NCI-H1105 treated with DMSO at 0.1 percent for 48 hours (cell line): ENCODE measurements around the gene REP15.
A peak's percentile ranks its signal among the peaks of the same experiment; 100 is the strongest.
"Not testable (repeated sequence)": the region's sequence is repeated elsewhere in the genome, so short reads cannot be mapped to it uniquely, and the experiment has no call there.

Source experiments
- DNase-seq: peaks from one replicate; lab custom pipeline; 2025; lab: John Stamatoyannopoulos, UW

REP15 gene, protein sequence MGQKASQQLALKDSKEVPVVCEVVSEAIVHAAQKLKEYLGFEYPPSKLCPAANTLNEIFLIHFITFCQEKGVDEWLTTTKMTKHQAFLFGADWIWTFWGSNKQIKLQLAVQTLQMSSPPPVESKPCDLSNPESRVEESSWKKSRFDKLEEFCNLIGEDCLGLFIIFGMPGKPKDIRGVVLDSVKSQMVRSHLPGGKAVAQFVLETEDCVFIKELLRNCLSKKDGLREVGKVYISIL

DNA sequence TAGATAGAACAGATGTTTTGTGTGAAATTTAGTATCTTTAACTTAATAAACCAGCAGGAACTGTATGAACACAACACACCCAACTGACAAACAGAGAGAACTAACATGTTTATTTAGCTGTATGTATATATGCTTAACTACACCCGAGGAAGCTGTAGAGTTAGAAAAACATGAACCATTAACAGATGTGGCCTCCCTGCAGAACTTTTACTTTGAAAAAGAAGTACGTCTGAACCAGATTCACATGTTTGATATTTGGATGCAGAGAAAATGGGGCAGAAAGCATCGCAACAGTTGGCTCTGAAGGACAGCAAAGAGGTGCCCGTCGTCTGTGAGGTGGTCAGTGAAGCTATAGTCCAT, at the start of gene REP15:
Gene REP15 (plus strand): TSS at position 155 of the 360 bp plus-strand sequence. CDS start 116 bp downstream, at position 271.
- DNase-seq, result no peak

DNA sequence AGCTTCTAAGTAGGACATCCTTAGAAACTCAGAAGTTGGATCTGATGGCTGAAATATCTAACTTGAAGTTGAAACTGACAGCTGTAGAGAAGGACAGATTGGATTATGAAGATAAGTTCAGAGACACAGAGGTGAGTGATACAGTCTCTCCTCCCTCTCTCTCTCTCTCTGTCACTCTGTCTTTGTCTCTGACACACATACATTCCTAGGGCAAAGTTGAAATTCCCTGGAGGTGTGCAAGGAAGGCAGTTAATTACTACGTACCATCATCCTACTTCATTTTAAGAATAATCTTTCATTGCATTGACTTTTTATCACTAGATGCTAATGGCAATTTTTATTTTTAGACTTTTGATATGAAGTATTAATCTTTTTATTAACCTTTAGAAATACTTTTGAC, 46.2 kb upstream of the REP15 start:
- no peak for DNase-seq

DNA sequence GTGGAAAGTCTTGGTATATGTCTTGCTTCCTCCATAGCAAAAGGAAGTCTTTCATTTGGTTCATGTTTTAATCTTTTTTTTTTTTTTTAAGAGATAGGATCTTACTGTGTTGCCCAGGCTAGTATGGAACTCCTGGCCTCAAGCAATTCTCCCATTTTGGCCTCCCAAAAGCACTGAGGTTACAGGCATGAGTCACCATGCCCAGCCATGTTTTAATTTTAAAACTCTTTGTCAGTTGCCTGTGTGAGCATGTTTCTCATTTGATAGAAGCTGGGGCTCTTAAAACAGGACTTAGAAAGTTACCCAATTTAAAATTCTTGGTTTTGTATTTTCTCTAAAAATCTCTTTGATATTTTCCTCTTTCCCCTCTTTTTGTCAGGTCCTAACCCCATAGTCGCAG, 45.0 kb upstream of the REP15 start:
- DNase-seq, result no peak

DNA sequence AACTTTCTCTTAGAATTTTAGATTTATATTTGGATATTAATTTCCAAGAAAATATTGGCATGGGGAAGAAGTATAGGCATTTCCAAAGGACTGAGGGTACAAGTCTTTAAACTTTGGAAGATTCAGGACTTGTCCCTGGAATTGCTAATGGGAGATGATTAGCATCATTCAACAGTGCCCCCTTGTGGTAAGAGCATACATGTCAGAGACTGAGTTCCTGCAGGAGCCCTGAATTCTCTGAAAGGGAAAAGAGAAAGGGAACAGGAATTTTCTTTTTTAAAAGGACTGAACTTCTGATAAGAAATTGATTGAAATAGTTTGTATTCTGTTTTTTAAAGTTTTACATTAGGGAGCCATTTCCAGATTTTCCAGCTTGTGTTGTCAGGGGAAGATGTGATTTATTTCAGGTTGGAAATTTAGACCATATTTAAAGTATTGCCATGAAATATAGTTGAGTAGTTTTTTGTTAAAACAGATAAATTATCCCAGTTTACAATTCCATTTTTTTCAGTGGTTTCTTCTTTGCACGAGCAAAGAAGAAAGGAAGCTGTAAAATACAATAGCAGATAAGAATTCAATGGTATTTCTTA, 44.0 kb upstream of the REP15 start:
- peak; percentile 68 for DNase-seq

DNA sequence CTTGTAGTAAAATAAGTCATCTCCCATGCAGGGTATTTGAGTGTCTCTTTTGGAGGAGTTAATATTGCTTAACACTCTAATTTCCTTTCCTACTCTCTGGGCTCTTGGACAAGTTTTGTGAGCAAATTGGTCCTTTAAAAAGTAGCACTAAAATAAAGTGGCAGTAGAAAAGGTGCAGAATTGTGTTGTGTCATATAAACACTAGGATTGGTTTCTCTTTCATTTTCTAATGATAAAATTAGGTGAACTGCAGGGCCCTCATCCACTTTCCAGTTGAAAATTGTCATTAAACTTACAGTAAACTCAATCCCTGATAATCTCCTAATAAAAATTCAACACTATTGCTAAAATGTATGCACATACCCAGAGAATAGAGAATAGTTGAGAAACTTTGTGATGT, 42.6 kb upstream of the REP15 start:
- DNase-seq, result no peak

DNA sequence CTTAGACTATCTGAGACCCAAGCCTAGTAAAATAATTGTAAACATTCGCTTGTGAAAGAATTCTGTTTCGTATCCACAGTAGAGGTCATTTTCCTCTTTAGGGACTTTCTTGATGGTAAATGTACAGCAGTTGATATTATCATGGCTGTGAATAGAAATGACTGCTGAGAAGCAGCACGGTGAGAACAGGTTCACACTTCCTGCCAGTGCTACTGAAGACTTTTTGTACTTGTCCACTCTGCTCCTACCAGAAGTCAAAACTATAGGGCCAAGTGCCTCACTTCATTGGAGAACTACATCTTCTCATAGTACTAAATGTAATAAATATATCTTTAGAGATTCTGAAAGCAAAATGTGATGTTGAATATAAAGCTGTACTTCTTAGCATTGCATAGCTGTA, 40.8 kb upstream of the REP15 start:
- DNase-seq, result not testable (repeated sequence)

DNA sequence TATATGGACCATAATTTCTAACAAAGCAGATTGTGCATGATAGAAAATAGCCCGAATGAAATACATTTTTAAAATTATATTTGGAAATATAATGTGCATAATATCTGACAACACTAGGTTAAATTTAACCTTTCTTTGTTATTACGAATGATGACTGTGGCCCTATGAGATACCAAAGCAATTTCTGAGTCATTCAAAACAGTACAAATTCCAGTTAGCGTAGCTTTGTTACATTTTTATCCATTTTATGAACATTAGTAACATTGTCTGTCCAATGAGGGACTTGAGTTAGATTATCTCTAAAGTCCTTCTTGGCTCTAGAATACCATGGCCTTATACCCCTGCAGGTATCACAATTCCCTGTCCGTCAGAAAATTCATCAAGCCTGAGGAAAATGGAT, 39.0 kb upstream of the REP15 start:
- DNase-seq, result no peak

DNA sequence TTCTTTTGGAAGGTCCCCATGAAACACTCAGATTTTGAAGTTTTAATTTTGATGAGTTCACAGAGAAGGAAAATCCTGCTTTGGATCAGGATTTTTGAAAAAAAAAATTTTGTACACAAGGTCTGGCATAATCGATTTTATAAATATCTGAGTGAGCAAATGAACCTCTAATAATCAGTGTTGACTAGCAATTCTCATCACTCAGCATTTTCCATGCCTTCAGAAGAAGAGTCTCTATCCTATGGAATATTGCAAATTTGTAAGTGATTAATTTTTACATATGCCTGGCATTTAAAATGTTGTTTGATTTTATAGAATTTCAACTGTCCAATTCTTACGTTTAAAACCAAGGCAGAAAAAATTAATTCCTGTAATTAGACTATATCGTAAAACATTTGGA, 30.5 kb upstream of the REP15 start:
- DNase-seq, result no peak

DNA sequence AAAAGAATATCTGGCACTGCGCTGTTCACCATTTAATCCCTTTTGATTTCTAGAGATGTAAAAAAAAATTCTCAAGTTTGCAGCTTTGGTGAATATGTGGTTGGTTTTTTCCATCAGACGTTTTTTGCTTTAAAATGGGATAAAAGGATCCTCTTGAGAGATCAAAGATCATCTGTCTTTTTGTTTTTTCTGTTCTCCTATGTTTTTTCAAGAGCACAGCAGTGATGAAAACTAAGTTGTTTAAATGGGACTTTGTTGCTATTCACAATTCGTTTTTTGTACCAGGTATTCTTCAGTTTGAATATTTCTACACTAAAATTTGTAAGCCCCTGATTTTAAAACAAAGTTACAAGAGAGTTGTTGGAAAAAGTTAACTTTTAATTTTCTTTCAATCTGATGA, 29.7 kb upstream of the REP15 start:
- DNase-seq, result no peak

DNA sequence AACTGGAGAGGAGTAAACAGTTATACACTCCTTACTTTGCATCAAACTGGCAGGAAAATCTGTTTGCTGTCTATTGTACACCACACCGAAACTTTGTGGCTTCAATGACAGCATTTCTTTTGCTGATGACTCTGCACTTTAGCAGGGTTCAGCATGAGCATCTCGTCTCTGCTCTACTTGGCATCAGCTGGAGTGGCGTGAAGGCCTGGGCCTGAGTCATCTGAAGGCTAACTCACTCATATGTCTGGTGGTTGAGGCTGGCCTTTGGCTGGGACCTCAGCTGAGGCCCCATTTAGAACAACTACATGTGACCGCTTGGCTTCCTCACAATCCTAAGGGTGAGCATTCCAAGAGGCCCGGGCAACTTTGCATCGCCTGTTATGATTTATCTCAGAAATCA, 28.7 kb upstream of the REP15 start:
- no peak for DNase-seq

DNA sequence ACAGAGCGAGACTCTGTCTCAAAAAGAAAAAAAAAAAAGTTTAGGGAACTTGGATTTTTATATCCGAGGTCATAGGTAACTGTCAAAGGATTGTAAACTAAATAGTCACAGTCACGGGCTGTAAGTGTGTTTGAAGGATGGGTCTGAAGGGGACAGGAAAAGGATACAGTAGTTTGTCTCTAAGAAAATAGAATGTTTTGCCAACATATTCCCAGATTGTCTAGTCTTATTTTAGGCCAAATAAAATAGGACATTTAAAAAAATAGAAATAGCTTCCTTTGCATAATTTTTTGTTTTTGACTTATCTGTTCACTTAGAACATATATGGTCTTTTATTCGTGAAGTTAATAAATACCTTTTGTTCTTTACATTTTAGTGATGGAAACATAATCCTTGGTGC, 24.2 kb upstream of the REP15 start:
- DNase-seq, result no peak

DNA sequence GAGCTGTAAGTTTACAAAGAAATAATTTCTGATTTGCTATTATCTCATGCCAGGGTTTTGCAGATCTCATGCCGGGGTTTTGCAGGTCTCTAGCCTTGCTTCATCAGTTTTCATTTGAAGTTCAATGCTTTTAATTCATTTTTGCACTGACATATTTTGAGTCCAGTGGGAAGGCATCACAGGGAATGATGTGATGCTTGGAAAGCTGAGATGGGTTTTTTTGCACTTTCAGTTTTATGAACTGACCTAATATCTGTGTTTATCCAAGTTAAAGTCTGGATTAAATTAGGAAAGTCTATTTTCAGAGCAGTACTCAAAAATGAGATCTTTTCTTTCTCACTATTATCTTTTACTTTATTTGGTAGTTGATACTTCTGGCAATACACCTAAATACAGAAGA, 23.6 kb upstream of the REP15 start:
- DNase-seq, result no peak

DNA sequence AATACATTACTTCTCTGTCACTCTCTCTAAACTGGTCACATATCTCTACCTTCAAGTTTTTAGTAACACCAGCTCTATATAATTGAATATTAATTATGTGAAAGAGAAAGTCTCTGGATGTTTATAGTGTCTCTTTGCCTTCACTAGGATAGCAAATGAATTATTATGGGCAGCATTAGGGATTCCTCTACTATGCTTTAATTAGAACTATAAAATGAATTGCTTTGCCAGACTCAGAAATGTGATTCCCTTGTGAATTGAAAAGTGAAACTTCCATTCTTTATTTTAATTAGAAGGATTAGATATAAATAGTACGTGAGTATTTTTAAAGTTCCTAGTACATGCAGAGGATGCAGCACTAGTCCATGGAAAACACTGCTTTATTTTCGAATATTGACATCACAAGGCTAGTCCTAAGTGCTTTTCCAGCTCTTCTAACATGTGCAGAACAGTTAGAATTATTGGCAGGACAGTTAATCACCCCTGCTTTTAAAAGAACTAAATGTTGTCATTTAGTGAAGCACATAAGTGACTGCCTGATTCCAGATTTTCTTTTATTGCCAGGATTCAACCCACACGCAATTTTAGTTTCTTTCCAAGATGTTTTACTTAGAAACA, 23.0 kb upstream of the REP15 start:
- DNase-seq, result no peak

DNA sequence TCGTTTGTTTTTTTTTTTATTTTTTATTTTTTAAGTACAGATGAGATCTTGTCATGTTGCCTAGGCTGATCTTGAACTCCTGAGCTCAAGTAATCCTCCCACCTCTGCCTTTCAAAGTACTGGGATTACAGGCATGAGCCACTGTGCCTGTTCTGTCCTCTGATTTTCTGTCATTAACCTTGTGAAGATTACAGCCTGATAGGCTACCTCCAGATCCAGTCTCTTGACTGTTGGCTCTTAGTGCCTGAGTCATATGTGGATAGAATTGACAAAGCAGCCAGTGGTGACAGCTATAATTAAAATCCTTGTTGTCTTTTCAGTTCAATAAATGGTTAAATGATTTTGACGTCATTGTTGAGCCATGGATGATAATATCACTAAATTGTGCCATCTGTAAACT, 21.3 kb upstream of the REP15 start:
- no peak for DNase-seq

DNA sequence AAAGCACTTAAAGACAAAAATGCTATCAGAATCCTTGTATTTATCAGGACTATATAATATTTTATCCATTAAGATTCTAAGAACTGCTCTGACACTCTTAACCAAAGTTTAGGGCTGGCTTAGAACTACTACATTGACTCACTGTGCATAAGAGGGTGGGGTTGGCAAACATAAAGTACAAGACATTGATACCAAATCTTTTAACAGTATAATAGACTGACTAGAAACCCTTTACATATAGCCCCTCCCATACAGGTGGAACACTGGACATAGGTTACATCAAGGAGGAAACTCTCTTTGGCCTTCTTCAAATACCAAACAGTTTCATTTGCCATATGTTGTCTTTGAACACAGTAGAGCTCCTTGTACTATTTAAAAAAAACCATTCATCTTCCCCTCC, 15.6 kb upstream of the REP15 start:
- no peak for DNase-seq

DNA sequence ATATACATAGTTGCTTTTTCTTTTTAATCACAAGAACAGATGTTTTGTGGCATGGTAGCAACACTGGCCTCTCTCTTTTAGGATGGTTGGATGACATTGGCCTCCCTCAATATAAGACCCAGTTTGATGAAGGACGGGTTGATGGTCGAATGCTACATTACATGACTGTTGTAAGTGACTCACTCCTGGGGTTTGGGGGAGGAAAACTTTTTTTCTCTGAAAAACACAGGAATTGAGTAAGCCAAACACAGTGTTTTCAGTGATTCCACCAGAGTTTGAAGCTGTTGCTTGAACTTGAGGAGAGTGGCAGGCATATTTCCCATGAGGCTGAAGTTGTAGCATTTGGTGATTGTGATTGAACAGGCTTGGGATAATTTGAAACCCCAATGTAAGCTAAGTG, 13.7 kb upstream of the REP15 start:
- no peak for DNase-seq

DNA sequence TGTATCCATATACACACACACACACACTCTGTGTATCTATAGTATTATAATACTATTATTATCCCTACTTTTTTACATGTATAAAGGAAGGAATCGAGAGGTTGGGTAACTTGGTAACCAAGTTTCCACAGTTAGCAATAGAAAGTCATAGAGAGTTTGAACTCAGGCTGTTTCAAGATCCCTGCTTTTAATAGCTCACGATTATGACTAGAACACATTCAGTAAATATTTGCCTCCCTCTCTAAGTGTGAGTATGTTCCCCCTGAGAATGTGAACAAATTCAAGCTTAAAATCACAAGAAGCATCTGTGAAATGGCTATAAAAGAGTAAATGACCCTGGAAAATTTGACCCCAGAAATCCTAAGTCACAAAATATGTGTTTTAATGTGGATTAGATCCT, 11.0 kb upstream of the REP15 start:
- no peak for DNase-seq

DNA sequence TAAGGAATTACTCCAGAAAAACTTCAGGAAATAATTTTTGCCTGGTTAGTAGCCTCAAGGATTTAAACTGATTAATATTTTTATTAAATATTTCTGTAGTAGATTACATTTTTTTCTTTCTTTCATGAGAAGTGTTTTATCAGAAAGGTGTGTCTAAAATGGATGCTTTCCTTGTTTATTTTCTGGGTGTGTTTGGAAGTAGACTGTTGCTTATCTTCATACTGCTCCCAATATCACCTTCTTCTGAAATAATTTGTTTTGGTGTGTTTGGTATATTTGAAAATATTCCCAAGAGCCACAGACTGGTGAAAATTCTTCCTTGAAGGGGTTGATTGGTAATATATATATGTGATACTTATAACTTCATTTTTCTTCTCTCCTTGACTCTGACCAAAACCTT, 10.1 kb upstream of the REP15 start:
- DNase-seq, result no peak

DNA sequence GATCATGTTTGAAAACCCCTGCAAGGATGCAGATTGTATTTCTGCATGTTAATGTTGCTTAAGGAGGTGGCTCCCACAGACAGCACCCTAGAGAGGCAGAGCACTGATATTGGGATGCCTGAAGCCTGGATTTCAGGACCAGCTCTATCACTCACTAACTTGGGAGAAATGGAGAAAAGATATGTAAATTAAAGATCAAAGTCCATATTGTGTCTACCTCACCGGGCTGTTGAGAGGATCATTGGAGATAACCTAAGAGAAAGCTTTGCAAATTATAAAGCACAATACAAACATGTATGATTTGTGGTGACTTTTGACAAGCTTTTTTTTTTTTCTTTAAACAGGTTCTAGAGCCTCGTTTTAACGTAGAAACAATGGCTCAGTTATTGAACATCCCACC, 7.6 kb upstream of the REP15 start:
- no peak for DNase-seq

DNA sequence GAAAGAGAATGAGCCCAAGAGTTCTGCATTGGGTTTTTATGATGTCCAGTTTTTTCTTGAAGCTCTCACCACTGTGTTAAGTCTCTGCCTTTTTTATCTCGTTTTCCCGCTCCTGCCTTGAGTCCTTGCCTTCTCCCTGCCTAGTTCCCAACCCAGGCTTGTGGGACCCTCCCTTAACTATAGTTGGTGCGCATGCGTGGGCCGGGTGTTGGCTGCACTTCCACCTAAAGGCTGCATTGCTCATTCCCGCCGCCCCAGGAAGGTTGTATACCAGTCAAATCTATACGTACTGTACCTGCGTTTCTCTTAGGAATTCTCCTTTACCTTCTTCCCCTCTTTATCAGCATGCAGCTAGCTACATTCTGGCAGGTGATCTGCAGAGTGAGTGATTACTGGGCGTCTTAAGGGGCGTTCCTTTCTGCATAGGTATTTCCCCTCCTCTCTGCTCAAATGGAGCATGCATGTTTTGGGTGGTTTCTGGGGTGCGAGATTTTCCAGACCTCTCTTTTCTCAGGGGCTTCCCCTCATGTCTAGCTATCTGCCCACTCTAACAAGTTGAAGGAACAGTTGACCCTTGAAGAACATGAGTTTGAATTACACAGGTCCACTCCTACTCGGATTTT, 6.6 kb upstream of the REP15 start:
- no peak for DNase-seq

DNA sequence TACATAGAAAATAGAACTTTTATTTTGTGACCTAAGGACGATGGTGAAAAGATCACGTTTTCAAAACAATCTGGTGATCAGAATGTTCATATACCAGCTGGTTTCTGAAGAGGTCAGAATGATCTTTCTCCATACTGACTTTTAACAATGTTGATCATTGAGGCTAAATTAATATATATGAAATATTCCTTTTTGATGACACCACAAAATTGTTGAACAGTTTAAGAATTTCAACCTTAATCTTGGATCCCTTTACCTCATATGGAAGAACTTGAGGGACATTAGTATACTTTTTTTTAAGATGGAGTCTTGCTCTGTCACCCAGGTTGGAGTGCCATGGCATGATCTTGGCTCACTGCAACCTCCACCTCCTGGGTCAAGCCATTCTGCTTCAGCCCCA, 2.8 kb upstream of the REP15 start:
- no peak for DNase-seq

DNA sequence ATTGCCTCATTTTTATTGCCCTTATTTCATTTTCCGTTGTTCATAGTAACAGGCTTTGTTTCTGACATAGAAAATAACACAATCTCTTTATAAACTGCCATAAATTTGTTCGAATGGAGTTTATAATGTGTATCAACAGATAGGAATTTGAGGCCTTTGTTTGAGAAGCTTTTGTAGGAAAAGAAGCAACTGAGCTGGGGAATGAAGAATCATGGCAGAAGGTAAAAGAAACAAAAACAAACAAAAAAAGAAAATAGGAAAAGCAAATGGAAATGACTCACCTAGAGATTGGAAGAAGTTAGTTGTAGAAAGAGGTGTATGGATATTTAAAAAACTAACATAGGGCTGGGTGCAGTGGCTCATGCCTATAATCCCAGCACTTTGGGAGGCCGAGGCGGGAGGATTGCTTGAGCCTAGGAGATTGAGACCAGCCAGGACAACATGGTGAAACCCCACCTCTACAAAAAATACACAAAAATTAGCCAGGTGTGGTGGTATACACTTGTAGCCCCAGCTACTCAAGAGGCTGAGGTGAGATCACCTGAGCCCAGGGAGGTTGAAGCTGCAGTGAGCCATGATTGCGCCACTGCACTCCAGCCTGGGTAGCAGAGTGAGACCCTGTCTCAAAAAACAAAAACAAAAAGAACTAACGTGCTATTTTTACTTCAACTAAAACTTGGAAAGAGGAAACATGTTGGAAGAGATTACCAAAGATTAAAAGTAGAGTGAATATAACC, 523 bp upstream of the REP15 start:
- no peak for DNase-seq
